ENCODE measurements around the gene NXNL1. TPM values are rescaled to one million over a fixed set of nuclear protein-coding genes. Genes with fewer than 3 reads are reported as not detected.
"Not testable (repeated sequence)": the region's sequence is repeated elsewhere in the genome, so short reads cannot be mapped to it uniquely, and the experiment has no call there.

NXNL1 gene
- total RNA-seq, 6 donors from 2014 or later = not detected

GRCh38 chr19:17504030-17504429, 43.3 kb upstream of the NXNL1 start:
- ATAC-seq (ENCODE audit: low FRiP score in 2 of 2) = no peak
- DNase-seq = no peak
- 90 to 91% methylated on average over 2 of the region's 2 CpGs for WGBS, 2 donors
- no peak overlapping the region for H3K4me3 ChIP-seq
- TF ChIP-seq CTCF (IDR thresholded peaks at IDR 0.05) (no peak), EP300 (IDR thresholded peaks at IDR 0.05) (no peak), POLR2A (IDR thresholded peaks at IDR 0.05) (no peak), POLR2AphosphoS5 (IDR thresholded peaks at IDR 0.05) (no peak)
- no peak overlapping the region for H3K27ac ChIP-seq
- no peaks in the 10 kb centered on the region for H3K27me3 ChIP-seq
- peaks cover 21 to 50% (median 26%) of the 10 kb centered on the region in 4 donors for H3K4me1 ChIP-seq
- H3K36me3 ChIP-seq = peaks cover 0 to 27% (median 13%) of the 10 kb centered on the region in 4 donors
- H3K9me3 ChIP-seq = no peaks in the 10 kb centered on the region

DNA sequence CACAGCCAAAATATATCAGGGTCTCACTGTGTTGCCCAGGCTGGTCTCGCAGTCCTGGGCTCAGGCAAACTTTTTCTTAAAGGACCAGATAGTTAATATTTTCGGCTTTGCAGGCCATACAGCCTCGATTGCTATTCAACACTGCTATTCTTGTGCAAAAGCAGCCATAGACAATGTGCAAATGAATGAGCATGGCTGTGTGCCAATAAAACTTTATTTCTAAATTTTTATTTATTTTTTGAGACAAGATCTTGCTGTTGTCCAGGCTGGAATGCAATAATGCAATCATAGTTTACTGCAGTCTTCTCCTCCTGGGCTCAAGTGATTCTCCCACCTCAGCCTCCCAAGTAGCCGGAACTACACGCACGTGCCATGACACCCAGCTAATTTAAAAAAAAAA, 42.5 kb upstream of the NXNL1 start:
- ATAC-seq (ENCODE audit: low FRiP score in 2 of 2) (no peak), DNase-seq (no peak)
- no peaks in the 10 kb centered on the region for H3K27me3 ChIP-seq
- H3K36me3 ChIP-seq = peaks cover 0 to 27% (median 13%) of the 10 kb centered on the region in 4 donors
- H3K9me3 ChIP-seq = no peaks in the 10 kb centered on the region
- H3K27ac ChIP-seq = no peak overlapping the region
- TF ChIP-seq EP300 (IDR thresholded peaks at IDR 0.05) = no peak
- TF ChIP-seq POLR2AphosphoS5 (IDR thresholded peaks at IDR 0.05) = no peak
- TF ChIP-seq CTCF (IDR thresholded peaks at IDR 0.05) = no peak
- no peak for TF ChIP-seq POLR2A (IDR thresholded peaks at IDR 0.05)
- H3K4me1 ChIP-seq = peaks cover 22 to 50% (median 25%) of the 10 kb centered on the region in 4 donors
- WGBS, 2 donors = 89 to 96% methylated on average over 6 of the region's 6 CpGs
- no peak overlapping the region for H3K4me3 ChIP-seq

DNA sequence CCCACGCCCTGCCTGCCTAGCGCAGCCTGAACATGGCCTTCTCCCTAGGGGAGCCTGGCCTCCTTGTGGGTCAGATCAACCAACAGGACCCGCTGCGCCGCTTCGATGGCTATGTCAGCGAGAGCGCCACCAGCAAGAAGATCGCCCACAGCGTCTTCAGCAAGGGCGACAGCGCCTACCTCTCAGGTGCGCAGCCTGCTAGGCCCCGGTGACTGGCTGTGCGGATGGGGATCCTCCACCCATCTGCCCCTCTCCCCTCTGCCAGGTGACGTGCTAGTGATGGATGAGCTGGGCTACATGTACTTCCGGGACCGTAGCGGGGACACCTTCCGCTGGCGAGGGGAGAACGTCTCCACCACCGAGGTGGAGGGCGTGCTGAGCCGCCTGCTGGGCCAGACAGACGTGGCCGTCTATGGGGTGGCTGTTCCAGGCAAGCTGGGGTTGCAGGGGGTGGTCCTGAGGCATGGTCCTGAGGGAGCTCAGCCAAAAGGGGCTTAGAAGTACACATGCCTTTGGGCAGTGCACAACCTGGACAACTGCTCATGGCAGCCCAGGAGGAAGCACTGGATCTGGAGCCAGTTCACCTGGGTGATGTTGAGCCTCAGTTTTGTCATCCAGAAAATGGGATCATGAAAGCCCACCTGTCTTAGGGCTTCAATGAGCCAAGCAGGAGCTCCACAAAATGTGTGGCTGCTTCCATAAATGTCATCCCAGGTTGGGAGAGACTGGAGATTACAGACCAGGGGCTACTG, 39.9 kb upstream of the NXNL1 start:
- Histone ChIP-seq H3K9me3 (no peaks in the 10 kb centered on the region), H3K27ac (peak overlapping the region; percentile 73 to 89 (median 79)), H3K27me3 (no peaks in the 10 kb centered on the region), H3K4me1 (peaks cover 23 to 53% (median 26%) of the 10 kb centered on the region in 4 donors), H3K4me3 (no peak overlapping the region), H3K36me3 (peaks cover 0 to 29% (median 11%) of the 10 kb centered on the region in 4 donors)
- peak in 1 of 2 donors; percentile 70 for DNase-seq
- WGBS, 2 donors = 92 to 94% methylated on average over 14 to 27 of the region's 27 CpGs
- ATAC-seq (ENCODE audit: low FRiP score in 2 of 2) = no peak
- TF ChIP-seq POLR2AphosphoS5 (IDR thresholded peaks at IDR 0.05) (no peak), POLR2A (IDR thresholded peaks at IDR 0.05) (no peak), CTCF (IDR thresholded peaks at IDR 0.05) (no peak), EP300 (IDR thresholded peaks at IDR 0.05) (no peak)

DNA sequence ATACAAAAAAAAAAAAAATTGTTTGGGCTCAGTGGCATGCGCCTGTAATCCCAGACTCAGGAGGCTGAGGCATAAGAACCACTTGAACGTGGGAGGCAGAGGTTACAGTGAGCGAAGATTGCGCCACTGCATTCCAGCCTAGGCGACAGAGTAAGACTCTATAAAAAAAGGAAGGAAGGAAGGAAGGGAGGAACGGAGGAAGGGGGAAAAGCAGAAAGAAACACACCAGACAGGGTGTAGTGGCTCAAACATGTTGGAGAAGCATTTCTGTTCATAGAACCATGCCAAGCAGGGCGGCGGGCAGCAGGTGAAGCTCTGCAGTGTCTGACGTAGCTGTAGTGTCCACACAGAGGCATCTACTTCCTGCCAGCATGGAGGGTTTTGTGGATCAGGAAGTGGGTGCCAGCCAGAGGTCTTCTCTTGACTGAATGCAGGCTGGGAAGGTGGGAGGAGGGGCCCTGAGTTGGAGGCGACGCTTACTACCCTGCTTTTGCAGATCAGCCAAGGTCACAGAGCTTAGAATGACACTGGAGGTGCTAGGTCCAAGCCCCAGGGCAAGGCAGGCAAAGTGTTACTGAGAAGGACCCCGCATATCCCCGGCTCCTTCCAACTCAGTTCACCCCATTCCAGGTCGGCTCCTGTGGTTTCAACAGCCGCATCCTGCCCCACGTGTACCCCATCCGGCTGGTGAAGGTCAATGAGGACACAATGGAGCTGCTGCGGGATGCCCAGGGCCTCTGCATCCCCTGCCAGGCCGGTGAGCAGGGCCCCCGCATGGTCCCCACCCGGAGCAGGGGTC, 39.1 kb upstream of the NXNL1 start:
- H3K9me3 ChIP-seq = no peaks in the 10 kb centered on the region
- H3K36me3 ChIP-seq = peaks cover 0 to 21% (median 4%) of the 10 kb centered on the region in 4 donors
- H3K4me1 ChIP-seq = peaks cover 23 to 48% (median 26%) of the 10 kb centered on the region in 4 donors
- peak in 1 of 2 donors; percentile 91 for DNase-seq
- peak overlapping the region in 2 of 4 donors; percentile 7 to 12 for H3K4me3 ChIP-seq
- TF ChIP-seq POLR2AphosphoS5 (IDR thresholded peaks at IDR 0.05) = peak in 1 of 2 donors; percentile 37
- no peak for TF ChIP-seq EP300 (IDR thresholded peaks at IDR 0.05)
- TF ChIP-seq POLR2A (IDR thresholded peaks at IDR 0.05) = peak in 1 of 4 donors; percentile 15
- peak; percentile 64 to 81 for ATAC-seq (ENCODE audit: low FRiP score in 2 of 2)
- no peaks in the 10 kb centered on the region for H3K27me3 ChIP-seq
- 27 to 31% methylated on average over 18 to 21 of the region's 21 CpGs for WGBS, 2 donors
- H3K27ac ChIP-seq = peak overlapping the region; percentile 73 to 89 (median 79)

DNA sequence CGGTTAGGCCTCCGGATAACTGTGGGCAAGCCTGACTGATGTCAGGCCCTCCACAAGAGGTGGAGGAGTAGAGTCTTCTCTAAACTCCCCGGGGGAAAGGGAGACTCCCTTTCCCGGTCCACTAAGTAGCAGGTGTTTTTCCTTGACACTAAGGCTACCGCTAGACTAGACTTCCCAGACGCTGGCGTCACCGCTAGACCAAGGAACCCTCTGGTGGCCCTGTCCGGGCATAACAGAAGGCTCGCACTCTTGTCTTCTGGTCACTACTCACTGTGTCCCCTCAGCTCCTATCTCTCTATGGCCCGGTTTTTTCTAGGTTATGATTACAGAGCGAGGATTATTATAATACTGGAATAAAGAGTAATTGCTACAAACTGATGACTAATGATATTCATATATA, 38.3 kb upstream of the NXNL1 start:
- peaks cover 23 to 40% (median 26%) of the 10 kb centered on the region in 4 donors for H3K4me1 ChIP-seq
- H3K4me3 ChIP-seq; DNase-seq; H3K27me3 ChIP-seq; H3K9me3 ChIP-seq; ATAC-seq (ENCODE audit: low FRiP score in 2 of 2): not testable (repeated sequence)
- H3K36me3 ChIP-seq = peaks cover 0 to 17% (median 4%) of the 10 kb centered on the region in 4 donors
- peak overlapping the region; percentile 73 to 89 (median 79) for H3K27ac ChIP-seq
- 69 to 75% methylated on average over 12 of the region's 12 CpGs for WGBS, 2 donors
